ENCODE data around the gene CDKL2.

Gene CDKL2

DNA sequence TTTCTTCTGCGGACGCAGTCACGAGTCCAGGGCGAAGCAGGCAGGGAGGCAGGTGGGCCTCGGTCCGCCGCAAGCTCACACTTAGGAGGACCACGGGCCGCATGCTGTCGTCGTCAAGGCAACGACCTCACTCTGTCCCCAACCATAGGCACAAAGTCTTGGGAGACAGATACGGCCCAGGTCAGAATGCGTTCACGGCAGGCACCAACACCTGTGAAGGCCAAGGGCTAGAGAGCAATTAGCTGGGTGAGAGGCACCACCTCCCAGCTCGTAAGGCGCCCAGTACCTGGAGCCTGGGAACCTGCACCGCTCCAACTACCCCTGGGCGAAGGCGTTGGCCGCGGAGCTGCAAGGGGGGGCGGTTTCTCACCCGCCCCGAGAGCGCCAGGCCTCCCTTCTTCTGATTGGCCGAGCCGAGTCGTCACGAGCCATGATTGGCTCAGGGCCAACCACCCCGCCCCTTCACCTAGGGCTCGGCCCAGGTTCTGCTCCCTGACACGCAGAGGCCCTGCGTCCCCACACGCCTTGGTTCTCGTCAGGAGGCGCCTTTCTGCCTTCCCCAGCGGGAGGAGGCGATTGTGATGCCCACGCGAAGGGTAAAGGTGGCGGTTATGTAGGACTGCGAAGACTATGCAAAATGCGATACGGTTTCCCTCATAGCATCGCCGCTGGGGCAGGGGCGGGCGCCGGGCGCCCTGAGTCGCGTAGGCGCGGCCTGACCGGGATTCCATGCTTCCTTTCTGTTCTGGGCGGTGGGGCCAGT is at the start of gene CDKL2:
Gene CDKL2, minus strand, starts transcription at position 355 of the 763 bp plus-strand sequence. CDS start 4,540 bp downstream, outside the sequence.
- peak; percentile 92 for DNase-seq (ENCODE audit: extremely low spot score)
- TF ChIP-seq HDGF (IDR thresholded peaks at IDR 0.05; ENCODE audit: borderline replicate concordance) = no peak
- peak; percentile 90 for TF ChIP-seq L3MBTL2 (conservative IDR thresholded peaks at IDR 0.05)
- no peak for TF ChIP-seq SP1 (IDR thresholded peaks at IDR 0.05)
- TF ChIP-seq, protein P1, sequence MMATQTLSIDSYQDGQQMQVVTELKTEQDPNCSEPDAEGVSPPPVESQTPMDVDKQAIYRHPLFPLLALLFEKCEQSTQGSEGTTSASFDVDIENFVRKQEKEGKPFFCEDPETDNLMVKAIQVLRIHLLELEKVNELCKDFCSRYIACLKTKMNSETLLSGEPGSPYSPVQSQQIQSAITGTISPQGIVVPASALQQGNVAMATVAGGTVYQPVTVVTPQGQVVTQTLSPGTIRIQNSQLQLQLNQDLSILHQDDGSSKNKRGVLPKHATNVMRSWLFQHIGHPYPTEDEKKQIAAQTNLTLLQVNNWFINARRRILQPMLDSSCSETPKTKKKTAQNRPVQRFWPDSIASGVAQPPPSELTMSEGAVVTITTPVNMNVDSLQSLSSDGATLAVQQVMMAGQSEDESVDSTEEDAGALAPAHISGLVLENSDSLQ (IDR thresholded peaks at IDR 0.05) = 0 out of 2 replicates have a peak, but pooled peaks have one; percentile 11
- ChIA-PET CTCF (no interaction called here), POLR2A (no interaction called here)

DNA sequence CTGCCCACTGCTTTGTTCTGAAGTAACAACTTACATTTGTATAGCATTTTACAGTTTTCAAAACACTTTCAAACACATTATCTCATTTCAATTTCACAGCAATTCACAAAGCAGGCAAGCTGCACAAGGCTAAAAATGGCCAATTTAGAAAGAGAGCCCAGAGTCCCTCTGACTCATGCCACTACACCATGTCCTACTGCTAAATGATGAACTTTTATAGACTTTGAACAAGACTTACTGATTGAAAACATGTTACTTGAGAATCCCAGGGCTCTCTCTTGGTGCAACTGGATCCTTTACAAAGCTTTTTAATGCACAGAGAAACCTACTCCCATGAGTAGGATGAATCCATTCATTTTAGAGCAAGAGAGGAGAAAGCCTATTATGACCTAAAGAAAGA is 48.6 kb upstream of the CDKL2 start:
- no peak for TF ChIP-seq SUZ12 (IDR thresholded peaks at IDR 0.05)
- no peak for TF ChIP-seq LEF1 (IDR thresholded peaks at IDR 0.05; ENCODE audit: borderline replicate concordance)
- TF ChIP-seq ELF4 (IDR thresholded peaks at IDR 0.05) = no peak
- DNase-seq (ENCODE audit: extremely low spot score) = no peak
- ChIA-PET POLR2A (no interaction called here), CTCF (interaction anchor here (0.6 kb wide), 1 partner anchor 804 kb away, joined by 4 read pairs; no protein-coding TSS in a partner anchor)

DNA sequence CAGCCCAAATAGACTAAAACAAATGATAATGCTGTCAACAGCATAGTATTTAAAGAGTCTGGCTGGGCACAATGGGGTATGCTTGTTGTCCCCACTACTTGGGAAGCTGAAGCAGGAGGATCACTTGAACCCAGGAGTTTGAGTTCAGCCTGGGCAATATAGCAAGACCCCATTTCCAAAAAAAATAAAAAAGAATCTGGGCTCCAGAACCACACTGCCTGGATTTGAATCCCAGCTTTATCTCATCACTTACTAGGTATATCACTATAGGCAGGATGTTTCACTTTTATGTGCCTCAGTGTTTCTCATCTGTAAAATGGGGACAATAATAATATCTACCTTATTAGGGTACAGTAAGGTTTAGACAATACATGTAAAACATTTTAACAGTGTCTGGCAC is 48.1 kb upstream of the CDKL2 start:
- TF ChIP-seq FOXK2 (IDR thresholded peaks at IDR 0.05) (no peak), FOXA1 (IDR thresholded peaks at IDR 0.05) (no peak), FOXM1 (IDR thresholded peaks at IDR 0.05; ENCODE audit: borderline replicate concordance) (no peak), ZNF384 (IDR thresholded peaks at IDR 0.05) (no peak), L3MBTL2 (conservative IDR thresholded peaks at IDR 0.05) (no peak), LEF1 (IDR thresholded peaks at IDR 0.05; ENCODE audit: borderline replicate concordance) (no peak), HDGF (IDR thresholded peaks at IDR 0.05; ENCODE audit: borderline replicate concordance) (no peak), ELF4 (IDR thresholded peaks at IDR 0.05) (no peak), SUZ12 (IDR thresholded peaks at IDR 0.05) (no peak), CTBP1 (IDR thresholded peaks at IDR 0.05; ENCODE audit: borderline replicate concordance) (no peak), NFRKB (IDR thresholded peaks at IDR 0.05) (no peak), TARDBP (IDR thresholded peaks at IDR 0.05) (no peak), BHLHE40 (IDR thresholded peaks at IDR 0.05; ENCODE audit: borderline replicate concordance) (no peak), SP1 (IDR thresholded peaks at IDR 0.05) (no peak), ARNT (IDR thresholded peaks at IDR 0.05) (no peak)
- TF ChIP-seq, protein P1 (IDR thresholded peaks at IDR 0.05) = no peak
- ChIA-PET CTCF (interaction anchor here (0.6 kb wide), 1 partner anchor 804 kb away, joined by 4 read pairs; no protein-coding TSS in a partner anchor), POLR2A (no interaction called here)
- DNase-seq (ENCODE audit: extremely low spot score) = no peak

DNA sequence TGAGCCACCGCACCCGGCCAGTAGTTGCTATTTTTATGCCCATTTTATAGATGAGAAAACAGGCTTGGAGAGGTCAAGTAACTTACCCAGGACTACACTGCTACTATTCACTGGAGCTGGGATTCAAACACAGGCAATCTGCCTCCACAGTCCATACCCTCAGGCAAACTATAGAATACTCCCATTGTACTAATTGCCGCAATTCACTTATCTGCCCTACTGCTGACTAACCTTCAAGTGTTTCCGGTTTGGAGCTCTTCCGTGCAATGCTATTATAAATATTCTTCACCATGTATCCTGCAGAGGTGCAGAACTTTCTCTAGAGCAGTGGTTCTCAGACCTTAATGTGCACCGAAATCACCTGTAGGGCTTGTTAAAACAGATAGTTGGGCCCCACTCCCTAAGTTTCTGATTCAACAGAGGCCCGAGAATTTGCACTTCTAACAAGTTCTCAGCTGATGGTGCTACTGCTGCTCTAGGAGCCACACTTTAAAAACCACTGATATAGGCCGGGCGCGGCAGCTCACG is 44.7 kb upstream of the CDKL2 start:
- CTCF ChIA-PET = no interaction called here
- POLR2A ChIA-PET = interaction anchor here (0.9 to 1.4 kb wide), 2 partner anchors 10 to 49 kb away, joined by 3 to 13 read pairs; partner anchors contain the start of gene USO1
- TF ChIP-seq SP1 (IDR thresholded peaks at IDR 0.05) (no peak), ZNF384 (IDR thresholded peaks at IDR 0.05) (no peak), L3MBTL2 (conservative IDR thresholded peaks at IDR 0.05) (no peak), NFRKB (IDR thresholded peaks at IDR 0.05) (no peak), CTBP1 (IDR thresholded peaks at IDR 0.05; ENCODE audit: borderline replicate concordance) (no peak), FOXK2 (IDR thresholded peaks at IDR 0.05) (no peak), LEF1 (IDR thresholded peaks at IDR 0.05; ENCODE audit: borderline replicate concordance) (no peak), HDGF (IDR thresholded peaks at IDR 0.05; ENCODE audit: borderline replicate concordance) (no peak), TARDBP (IDR thresholded peaks at IDR 0.05) (no peak), SUZ12 (IDR thresholded peaks at IDR 0.05) (no peak)
- no peak for DNase-seq (ENCODE audit: extremely low spot score)

DNA sequence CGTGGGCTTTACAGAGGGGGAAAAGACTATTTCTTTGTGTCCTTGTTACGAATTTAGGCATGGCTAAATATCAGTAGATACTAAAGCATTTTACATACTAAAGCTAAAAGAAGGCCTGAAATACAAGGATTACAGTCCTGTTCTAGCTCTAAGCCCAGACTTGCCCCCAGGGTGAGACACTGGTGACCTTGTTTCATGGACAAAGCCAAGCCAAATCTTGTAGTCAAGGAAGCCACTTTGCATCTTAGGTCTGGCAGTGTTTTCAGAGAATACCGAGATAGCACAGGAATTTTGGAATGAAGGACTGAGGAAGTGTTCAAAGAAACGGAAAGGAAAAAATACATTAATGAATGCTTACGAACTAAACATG is 43.6 kb upstream of the CDKL2 start:
- POLR2A ChIA-PET = interaction anchor here (2.0 to 4.8 kb wide), 2 partner anchors 12 to 50 kb away, joined by 6 to 29 read pairs; partner anchors contain the start of gene USO1
- DNase-seq (ENCODE audit: extremely low spot score) = no peak
- TF ChIP-seq SP1 (IDR thresholded peaks at IDR 0.05) (no peak), CTBP1 (IDR thresholded peaks at IDR 0.05; ENCODE audit: borderline replicate concordance) (no peak), ELF4 (IDR thresholded peaks at IDR 0.05) (no peak), ZNF384 (IDR thresholded peaks at IDR 0.05) (no peak), LEF1 (IDR thresholded peaks at IDR 0.05; ENCODE audit: borderline replicate concordance) (no peak), TARDBP (IDR thresholded peaks at IDR 0.05) (no peak), FOXA1 (IDR thresholded peaks at IDR 0.05) (no peak), BHLHE40 (IDR thresholded peaks at IDR 0.05; ENCODE audit: borderline replicate concordance) (no peak)
- CTCF ChIA-PET = interaction anchor here (0.6 kb wide), 1 partner anchor 9 kb away, joined by 3 read pairs; no protein-coding TSS in a partner anchor

DNA sequence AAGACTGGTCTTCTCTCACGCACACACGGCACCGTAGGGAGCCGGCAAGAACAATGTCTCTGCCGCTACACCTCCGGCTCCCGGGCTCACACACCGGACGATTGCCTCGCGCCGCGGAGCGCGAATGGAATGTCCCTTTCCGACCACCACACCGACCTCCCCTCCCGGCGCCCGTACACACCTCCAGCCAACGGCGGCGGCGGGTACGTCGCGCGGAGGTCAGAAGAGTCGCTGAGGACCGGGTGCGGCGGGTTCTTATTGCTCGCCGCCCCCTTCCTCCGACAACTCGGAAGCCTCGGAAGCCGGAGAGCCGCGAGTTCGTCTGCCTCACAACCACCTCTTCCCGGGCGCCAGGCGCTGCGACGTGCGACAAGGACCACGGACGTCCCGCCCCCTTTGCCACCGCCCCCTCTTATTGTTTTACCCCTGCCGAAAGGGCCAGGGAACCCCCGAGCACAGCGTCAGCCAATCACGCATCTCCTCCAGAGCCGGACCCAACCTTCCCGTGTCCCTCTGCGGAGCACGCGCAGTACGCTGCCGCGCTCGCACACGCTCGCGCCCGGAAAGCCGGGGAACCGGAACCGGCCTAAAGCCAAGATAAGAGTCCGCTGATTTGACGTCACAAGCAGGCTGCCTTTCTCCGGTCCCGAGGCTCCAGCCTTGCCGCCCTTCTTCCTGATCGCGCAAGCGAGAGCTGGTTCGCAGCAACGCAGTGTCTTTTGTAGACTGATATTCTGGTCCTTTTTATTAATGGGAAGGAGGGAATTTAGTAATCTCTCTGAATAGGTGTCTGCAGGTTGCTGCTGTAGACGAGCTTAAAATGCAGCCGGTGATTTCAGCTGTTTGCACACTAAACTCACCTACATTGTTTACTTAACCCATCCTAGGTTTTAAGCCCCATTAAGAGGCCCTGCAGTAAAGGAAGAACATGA is 43.0 kb upstream of the CDKL2 start, which contains the start of gene G3BP2:
Gene G3BP2, minus strand, starts transcription at position 385 of the 932 bp plus-strand sequence. CDS start 11,386 bp downstream, outside the sequence.
- CTCF ChIA-PET = interaction anchor here (0.6 kb wide), 1 partner anchor 9 kb away, joined by 3 read pairs; no protein-coding TSS in a partner anchor
- POLR2A ChIA-PET = interaction anchor here (1.6 to 4.8 kb wide), 3 partner anchors 12 to 55 kb away, joined by 3 to 29 read pairs (median 6); partner anchors contain the start of gene USO1
- DNase-seq (ENCODE audit: extremely low spot score) = peak; percentile 92
- peak; percentile 92 for TF ChIP-seq L3MBTL2 (conservative IDR thresholded peaks at IDR 0.05)
- no peak for TF ChIP-seq FOXK2 (IDR thresholded peaks at IDR 0.05)
- TF ChIP-seq ELF4 (IDR thresholded peaks at IDR 0.05) = no peak; the same call in 1 of the 2 replicates
